ENCODE measurements around the gene MTX2.

The MTX2 gene

DNA sequence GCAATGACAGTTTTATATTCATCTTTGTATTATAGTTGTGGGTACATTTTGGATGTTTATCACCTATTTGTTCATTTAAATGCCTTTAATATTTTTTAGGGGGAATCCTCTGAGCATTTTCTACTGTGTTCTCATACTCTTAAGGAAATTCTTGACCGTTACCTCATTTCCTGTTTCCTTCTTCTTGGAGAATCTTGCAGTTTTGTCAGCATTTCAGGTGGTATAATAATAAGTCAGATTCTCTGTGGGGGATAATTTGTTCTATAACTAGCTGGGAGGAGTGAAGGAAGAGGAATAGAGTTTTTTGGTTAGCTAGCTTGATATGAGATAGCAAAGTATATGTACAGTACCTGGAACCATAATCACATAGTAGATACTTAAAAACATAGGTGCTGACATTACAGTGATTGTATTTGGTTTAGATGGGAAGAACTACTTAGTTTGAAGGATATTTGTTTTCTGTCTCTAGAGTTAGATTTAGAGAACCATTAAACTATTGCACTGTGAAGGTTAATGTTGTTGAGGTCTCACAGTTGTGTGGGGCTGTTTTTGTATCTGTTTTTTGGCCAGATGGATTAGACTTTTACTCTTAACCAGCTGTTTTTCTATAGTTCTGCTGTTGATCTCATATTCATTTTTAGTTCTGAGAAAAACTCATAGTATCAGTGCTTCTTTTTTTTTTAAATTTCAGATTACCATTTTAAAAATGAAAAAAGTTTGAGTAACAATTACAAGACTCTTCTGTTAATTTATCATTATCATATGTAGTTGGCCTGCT, 14.2 kb downstream of the MTX2 start:
- Histone ChIP-seq H3K9ac (ENCODE audit: low read length) (no peak overlapping the region), H4K20me1 (ENCODE audit: low read depth, low read length) (peaks cover 12% of the 10 kb centered on the region), H3K4me3 (ENCODE audit: insufficient read depth, low read length, poor library complexity, severe bottlenecking) (no peak overlapping the region), H3K9me3 (ENCODE audit: insufficient read depth, low read length) (no peaks in the 10 kb centered on the region), H3K36me3 (ENCODE audit: low read length) (no peaks in the 10 kb centered on the region), H3K79me2 (ENCODE audit: insufficient read depth, low read length) (peaks cover 74% of the 10 kb centered on the region), H3K27me3 (ENCODE audit: low read length) (no peaks in the 10 kb centered on the region), H3K9me2 (replicated peaks; ENCODE audit: insufficient read depth, low read length) (no peaks in the 10 kb centered on the region), H3K27ac (ENCODE audit: low read depth, low read length) (no peak overlapping the region), H3F3A (ENCODE audit: insufficient read depth) (no peaks in the 10 kb centered on the region), H2AFZ (ENCODE audit: low read depth, low read length, severe bottlenecking) (no peak overlapping the region), H3K4me2 (ENCODE audit: low read depth, low read length, poor library complexity, severe bottlenecking) (no peak overlapping the region)
- TF ChIP-seq, protein P1, sequence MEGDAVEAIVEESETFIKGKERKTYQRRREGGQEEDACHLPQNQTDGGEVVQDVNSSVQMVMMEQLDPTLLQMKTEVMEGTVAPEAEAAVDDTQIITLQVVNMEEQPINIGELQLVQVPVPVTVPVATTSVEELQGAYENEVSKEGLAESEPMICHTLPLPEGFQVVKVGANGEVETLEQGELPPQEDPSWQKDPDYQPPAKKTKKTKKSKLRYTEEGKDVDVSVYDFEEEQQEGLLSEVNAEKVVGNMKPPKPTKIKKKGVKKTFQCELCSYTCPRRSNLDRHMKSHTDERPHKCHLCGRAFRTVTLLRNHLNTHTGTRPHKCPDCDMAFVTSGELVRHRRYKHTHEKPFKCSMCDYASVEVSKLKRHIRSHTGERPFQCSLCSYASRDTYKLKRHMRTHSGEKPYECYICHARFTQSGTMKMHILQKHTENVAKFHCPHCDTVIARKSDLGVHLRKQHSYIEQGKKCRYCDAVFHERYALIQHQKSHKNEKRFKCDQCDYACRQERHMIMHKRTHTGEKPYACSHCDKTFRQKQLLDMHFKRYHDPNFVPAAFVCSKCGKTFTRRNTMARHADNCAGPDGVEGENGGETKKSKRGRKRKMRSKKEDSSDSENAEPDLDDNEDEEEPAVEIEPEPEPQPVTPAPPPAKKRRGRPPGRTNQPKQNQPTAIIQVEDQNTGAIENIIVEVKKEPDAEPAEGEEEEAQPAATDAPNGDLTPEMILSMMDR (IDR thresholded peaks at IDR 0.05; ENCODE audit: insufficient read depth, low read length, poor library complexity, severe bottlenecking), result no peak
- TF ChIP-seq EZH2phosphoT487 (conservative IDR thresholded peaks at IDR 0.05; ENCODE audit: low read length), result no peak

DNA sequence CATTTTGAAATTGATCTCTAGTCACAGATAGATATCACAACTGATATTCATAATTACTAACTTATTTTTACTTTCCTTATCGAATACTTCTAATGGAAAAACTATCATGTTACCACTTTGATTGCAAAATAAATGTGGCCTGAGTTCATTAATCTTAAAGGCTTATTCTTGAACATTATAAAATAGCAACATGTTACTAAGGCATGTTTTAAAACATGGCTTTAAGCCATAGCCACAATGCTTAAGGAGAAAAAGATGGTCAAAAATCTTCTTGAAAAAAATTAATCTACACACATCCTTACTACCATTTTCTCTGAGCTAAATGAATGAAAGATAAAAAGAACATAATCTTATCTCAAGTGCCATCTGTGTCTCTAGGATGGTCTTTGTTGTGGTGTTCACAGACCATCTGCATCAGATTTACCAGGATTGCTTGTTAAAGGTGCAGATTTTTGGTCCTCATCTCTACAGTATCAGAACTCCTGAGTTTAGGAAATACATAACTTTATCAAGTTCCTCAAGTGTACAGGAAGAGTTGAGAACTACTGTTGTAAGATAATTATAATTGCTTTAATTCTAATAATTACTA, 15.3 kb downstream of the MTX2 start:
- H2AFZ ChIP-seq (ENCODE audit: low read depth, low read length, severe bottlenecking), result no peak overlapping the region
- H3K9me2 ChIP-seq (replicated peaks; ENCODE audit: insufficient read depth, low read length), result no peaks in the 10 kb centered on the region
- H3F3A ChIP-seq (ENCODE audit: insufficient read depth), result no peaks in the 10 kb centered on the region
- peaks cover 77% of the 10 kb centered on the region for H3K79me2 ChIP-seq (ENCODE audit: insufficient read depth, low read length)
- no peak overlapping the region for H3K27ac ChIP-seq (ENCODE audit: low read depth, low read length)
- 0 out of 2 replicates have a peak, but pooled peaks cover 13% of the 10 kb centered on the region for H4K20me1 ChIP-seq (ENCODE audit: low read depth, low read length)
- no peak overlapping the region for H3K4me2 ChIP-seq (ENCODE audit: low read depth, low read length, poor library complexity, severe bottlenecking)
- no peak for TF ChIP-seq EZH2phosphoT487 (conservative IDR thresholded peaks at IDR 0.05; ENCODE audit: low read length)
- TF ChIP-seq, protein P1 (IDR thresholded peaks at IDR 0.05; ENCODE audit: insufficient read depth, low read length, poor library complexity, severe bottlenecking), result no peak
- H3K36me3 ChIP-seq (ENCODE audit: low read length), result no peaks in the 10 kb centered on the region
- H3K4me3 ChIP-seq (ENCODE audit: insufficient read depth, low read length, poor library complexity, severe bottlenecking), result no peak overlapping the region
- no peaks in the 10 kb centered on the region for H3K27me3 ChIP-seq (ENCODE audit: low read length)
- H3K9ac ChIP-seq (ENCODE audit: low read length), result no peak overlapping the region
- H3K9me3 ChIP-seq (ENCODE audit: insufficient read depth, low read length), result no peaks in the 10 kb centered on the region

DNA sequence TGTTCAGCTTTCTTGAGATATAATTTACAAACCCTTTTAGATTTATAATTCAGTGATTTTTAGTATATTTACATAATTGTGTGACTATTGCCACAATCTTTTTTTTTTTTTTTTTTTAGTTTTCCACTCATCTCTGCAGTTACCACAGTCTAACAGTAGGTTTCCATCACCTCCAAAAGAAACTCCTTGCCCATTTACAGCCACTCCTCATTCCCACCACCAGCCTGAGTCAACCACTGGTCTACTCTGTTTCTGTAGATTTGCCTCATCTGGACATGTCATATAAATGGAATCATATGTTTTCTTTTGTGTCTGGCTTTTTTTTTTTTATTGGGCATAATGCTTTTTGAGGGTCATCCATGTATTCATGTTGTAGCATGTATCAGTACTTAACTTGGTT, 16.1 kb downstream of the MTX2 start:
- Histone ChIP-seq H3K79me2 (ENCODE audit: insufficient read depth, low read length) (peaks cover 78% of the 10 kb centered on the region), H4K20me1 (ENCODE audit: low read depth, low read length) (0 out of 2 replicates have a peak, but pooled peaks cover 19% of the 10 kb centered on the region), H3K9me3 (ENCODE audit: insufficient read depth, low read length) (no peaks in the 10 kb centered on the region)

More for the DNA sequence above, 16.1 kb downstream of the MTX2 start:
- Histone ChIP-seq H3K4me3 (ENCODE audit: insufficient read depth, low read length, poor library complexity, severe bottlenecking) (no peak overlapping the region), H3K36me3 (ENCODE audit: low read length) (no peaks in the 10 kb centered on the region), H3F3A (ENCODE audit: insufficient read depth) (no peaks in the 10 kb centered on the region), H3K4me2 (ENCODE audit: low read depth, low read length, poor library complexity, severe bottlenecking) (no peak overlapping the region), H3K9me2 (replicated peaks; ENCODE audit: insufficient read depth, low read length) (no peaks in the 10 kb centered on the region), H3K27ac (ENCODE audit: low read depth, low read length) (no peak overlapping the region), H2AFZ (ENCODE audit: low read depth, low read length, severe bottlenecking) (no peak overlapping the region), H3K9ac (ENCODE audit: low read length) (no peak overlapping the region), H3K27me3 (ENCODE audit: low read length) (no peaks in the 10 kb centered on the region)
- no peak for TF ChIP-seq EZH2phosphoT487 (conservative IDR thresholded peaks at IDR 0.05; ENCODE audit: low read length)
- TF ChIP-seq, protein P1 (IDR thresholded peaks at IDR 0.05; ENCODE audit: insufficient read depth, low read length, poor library complexity, severe bottlenecking), result no peak
